ENCODE measurements around the gene RNF8. TPM values are rescaled to one million over a fixed set of nuclear protein-coding genes. Genes with fewer than 3 reads are reported as not detected.
"Not testable (repeated sequence)": the region's sequence is repeated elsewhere in the genome, so short reads cannot be mapped to it uniquely, and the experiment has no call there.

The RNF8 gene
- total and polyA plus RNA-seq, 2 donors, result 12.5 to 16.9 TPM

DNA sequence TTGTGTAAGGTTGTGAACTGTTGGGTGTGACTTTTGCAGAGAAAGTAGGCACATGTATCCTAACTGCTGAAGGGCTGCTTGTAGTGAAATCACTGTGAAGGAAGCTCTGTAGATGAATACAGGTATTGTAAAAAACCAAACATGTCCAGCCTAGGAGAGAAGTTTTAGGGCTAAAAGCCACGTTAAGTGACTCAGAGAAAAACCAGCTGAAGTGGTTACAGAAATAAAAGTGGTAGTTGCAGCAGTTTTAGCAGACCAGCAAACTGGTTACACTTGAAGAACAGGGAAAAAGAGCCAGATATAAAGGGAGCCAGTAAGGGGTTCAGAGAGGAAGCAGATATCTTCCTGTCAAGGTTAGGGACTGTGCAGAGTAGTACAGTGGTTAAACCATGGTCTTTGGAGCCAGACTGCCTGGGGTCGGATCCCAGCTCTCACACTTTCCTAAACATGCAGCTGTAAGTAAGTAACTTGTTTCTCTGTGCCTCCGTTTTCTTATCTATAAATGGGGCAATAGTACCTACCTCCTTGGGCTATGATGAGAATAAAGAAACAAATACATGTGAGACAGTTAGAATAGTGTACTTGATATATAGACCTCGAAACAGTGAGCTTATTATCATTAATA is 33.8 kb upstream of the RNF8 start:
- no peaks in the 10 kb centered on the region for H3K27me3 ChIP-seq (ENCODE audit: control insufficient read depth in 2 of 2, insufficient read depth in 1 of 2, low read length in 1 of 2)
- 76% methylated on average over 4 of the region's 4 CpGs for WGBS
- H3K27ac ChIP-seq (ENCODE audit: low read depth in 1 of 2, low read length in 1 of 2), result no peak overlapping the region
- no peak for DNase-seq (ENCODE audit: low read depth in 6 of 9, low spot score in 9 of 9)
- no peak overlapping the region for H3K4me3 ChIP-seq (ENCODE audit: low read length in 2 of 2)
- H3K36me3 ChIP-seq (ENCODE audit: control insufficient read depth in 2 of 2, insufficient read depth in 2 of 2, low read length in 1 of 2), result peaks cover 58 to 89% of the 10 kb centered on the region in 2 donors
- H3K9me3 ChIP-seq (ENCODE audit: control insufficient read depth in 2 of 2, insufficient read depth in 1 of 2, low read length in 1 of 2), result no peaks in the 10 kb centered on the region
- H3K4me1 ChIP-seq (ENCODE audit: control insufficient read depth in 2 of 2, insufficient read depth in 2 of 2, low read length in 2 of 2), result no peaks in the 10 kb centered on the region

DNA sequence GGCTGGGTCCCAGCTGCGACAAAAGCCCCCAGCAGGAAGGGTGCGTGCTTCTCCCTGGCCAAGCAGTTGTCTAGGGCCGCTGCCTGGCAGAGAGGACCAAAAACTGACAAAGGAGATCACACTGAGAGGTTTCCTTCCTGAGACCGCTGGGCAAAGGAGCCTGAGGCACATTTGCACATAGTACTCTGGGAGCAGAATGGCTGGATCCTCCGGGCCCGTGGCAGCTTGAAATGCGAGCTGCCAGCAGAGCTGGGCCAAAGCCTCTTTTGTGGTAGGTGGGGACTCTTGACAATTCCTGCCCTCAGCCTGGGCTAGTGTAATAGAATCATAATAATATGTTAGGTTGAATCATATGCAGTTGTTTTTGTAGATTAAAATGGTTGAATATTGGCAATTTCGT is 33.1 kb upstream of the RNF8 start:
- no peak for DNase-seq (ENCODE audit: low read depth in 6 of 9, low spot score in 9 of 9)
- Histone ChIP-seq H3K27me3 (ENCODE audit: control insufficient read depth in 2 of 2, insufficient read depth in 1 of 2, low read length in 1 of 2) (no peaks in the 10 kb centered on the region), H3K36me3 (ENCODE audit: control insufficient read depth in 2 of 2, insufficient read depth in 2 of 2, low read length in 1 of 2) (peaks cover 52 to 82% of the 10 kb centered on the region in 2 donors), H3K9me3 (ENCODE audit: control insufficient read depth in 2 of 2, insufficient read depth in 1 of 2, low read length in 1 of 2) (no peaks in the 10 kb centered on the region), H3K27ac (ENCODE audit: low read depth in 1 of 2, low read length in 1 of 2) (no peak overlapping the region), H3K4me3 (ENCODE audit: low read length in 2 of 2) (no peak overlapping the region), H3K4me1 (ENCODE audit: control insufficient read depth in 2 of 2, insufficient read depth in 2 of 2, low read length in 2 of 2) (no peaks in the 10 kb centered on the region)
- 93% methylated on average over 8 of the region's 8 CpGs for WGBS

DNA sequence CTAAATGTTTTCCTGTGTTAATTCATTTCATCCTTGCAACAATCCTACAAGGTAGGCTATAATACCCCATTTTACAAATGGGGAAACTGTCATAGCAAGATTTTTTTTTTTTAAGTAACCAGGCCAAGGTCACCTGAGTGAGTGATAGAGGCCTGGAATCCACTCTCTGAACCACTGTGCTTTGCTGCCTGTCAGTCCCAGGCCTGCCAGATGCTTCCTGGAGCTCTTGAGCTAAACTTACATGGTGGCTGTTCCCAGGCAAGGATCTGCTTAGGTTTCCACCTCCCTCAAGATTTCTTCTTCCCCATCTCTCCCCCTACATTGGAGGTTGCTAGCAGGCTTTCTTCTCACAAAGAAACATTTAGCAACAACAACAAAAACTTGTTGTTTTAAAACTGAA is 32.7 kb upstream of the RNF8 start:
- Histone ChIP-seq H3K4me3 (ENCODE audit: low read length in 2 of 2) (no peak overlapping the region), H3K27ac (ENCODE audit: low read depth in 1 of 2, low read length in 1 of 2) (no peak overlapping the region), H3K36me3 (ENCODE audit: control insufficient read depth in 2 of 2, insufficient read depth in 2 of 2, low read length in 1 of 2) (peaks cover 47 to 77% of the 10 kb centered on the region in 2 donors), H3K9me3 (ENCODE audit: control insufficient read depth in 2 of 2, insufficient read depth in 1 of 2, low read length in 1 of 2) (no peaks in the 10 kb centered on the region), H3K4me1 (ENCODE audit: control insufficient read depth in 2 of 2, insufficient read depth in 2 of 2, low read length in 2 of 2) (no peaks in the 10 kb centered on the region), H3K27me3 (ENCODE audit: control insufficient read depth in 2 of 2, insufficient read depth in 1 of 2, low read length in 1 of 2) (no peaks in the 10 kb centered on the region)
- DNase-seq (ENCODE audit: low read depth in 6 of 9, low spot score in 9 of 9), result no peak

DNA sequence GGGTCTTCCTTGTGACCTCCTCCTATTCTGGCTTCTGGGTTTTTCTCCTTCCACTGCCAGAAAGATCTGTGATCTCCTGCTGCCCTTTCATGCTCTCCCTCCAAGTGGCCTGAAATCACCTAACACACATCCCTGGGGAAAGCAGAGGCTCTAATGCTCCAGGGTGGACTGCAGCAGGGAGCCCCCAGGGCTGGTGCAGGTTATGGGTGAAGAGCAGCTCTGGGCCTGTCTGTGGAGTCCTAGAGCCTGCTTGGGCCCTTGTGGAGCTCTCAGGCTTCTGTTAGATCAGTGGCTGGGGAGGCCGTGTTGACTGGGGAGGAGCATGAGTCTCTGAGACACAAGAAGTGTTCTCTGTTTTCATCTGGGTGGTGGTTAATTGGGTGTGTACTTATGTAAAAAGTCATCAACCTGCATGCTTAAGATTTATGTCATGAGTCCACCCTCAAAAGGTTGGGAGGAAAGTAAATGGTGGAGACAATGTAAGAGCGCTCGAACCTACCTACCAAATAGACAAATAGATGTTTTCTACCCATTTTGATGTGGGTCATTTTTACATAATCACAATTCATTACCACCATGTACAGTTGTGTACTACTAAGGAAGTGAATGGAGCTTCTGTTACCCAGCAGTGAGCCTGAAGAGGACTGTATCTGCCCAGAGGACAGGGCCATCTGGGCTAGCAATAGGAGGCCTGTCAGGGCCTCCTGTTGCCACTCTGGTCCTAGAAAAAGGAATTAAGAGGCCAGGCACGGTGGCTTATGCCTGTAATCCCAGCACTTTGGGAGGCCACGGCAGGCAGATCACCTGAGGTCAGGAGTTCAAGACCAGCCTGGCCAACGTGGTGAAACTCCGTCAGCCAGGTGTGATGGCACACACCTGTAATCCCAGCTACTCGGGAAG is 32.0 kb upstream of the RNF8 start:
- H3K27me3 ChIP-seq (ENCODE audit: control insufficient read depth in 2 of 2, insufficient read depth in 1 of 2, low read length in 1 of 2), result no peaks in the 10 kb centered on the region
- H3K4me3 ChIP-seq (ENCODE audit: low read length in 2 of 2), result no peak overlapping the region
- 97% methylated on average over 8 of the region's 8 CpGs for WGBS
- peaks cover 40 to 71% of the 10 kb centered on the region in 2 donors for H3K36me3 ChIP-seq (ENCODE audit: control insufficient read depth in 2 of 2, insufficient read depth in 2 of 2, low read length in 1 of 2)
- no peaks in the 10 kb centered on the region for H3K4me1 ChIP-seq (ENCODE audit: control insufficient read depth in 2 of 2, insufficient read depth in 2 of 2, low read length in 2 of 2)
- no peak overlapping the region for H3K27ac ChIP-seq (ENCODE audit: low read depth in 1 of 2, low read length in 1 of 2)
- DNase-seq (ENCODE audit: low read depth in 6 of 9, low spot score in 9 of 9), result no peak
- H3K9me3 ChIP-seq (ENCODE audit: control insufficient read depth in 2 of 2, insufficient read depth in 1 of 2, low read length in 1 of 2), result no peaks in the 10 kb centered on the region

DNA sequence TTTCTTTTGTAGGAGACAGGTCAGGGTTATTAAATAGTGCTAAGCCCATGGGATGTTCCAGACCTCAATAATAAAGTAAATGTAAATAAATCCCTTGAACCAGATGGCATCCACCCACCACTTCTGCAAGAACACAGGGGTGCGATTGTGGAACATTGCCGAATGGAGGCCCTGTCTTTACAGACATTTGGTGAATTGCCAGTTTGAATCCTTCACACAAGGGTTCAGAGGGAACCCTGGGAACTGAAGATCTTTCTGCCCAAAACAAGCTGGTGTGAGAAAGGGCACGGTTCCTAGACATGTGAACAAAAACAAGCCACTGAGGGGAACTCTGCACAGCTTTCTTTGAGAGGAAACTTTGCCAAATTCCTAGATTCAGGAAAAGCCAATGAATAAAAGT is 30.2 kb upstream of the RNF8 start:
- Histone ChIP-seq H3K36me3 (ENCODE audit: control insufficient read depth in 2 of 2, insufficient read depth in 2 of 2, low read length in 1 of 2) (peaks cover 22 to 57% of the 10 kb centered on the region in 2 donors), H3K4me3 (ENCODE audit: low read length in 2 of 2) (no peak overlapping the region), H3K27ac (ENCODE audit: low read depth in 1 of 2, low read length in 1 of 2) (no peak overlapping the region), H3K27me3 (ENCODE audit: control insufficient read depth in 2 of 2, insufficient read depth in 1 of 2, low read length in 1 of 2) (no peaks in the 10 kb centered on the region), H3K9me3 (ENCODE audit: control insufficient read depth in 2 of 2, insufficient read depth in 1 of 2, low read length in 1 of 2) (no peaks in the 10 kb centered on the region), H3K4me1 (ENCODE audit: control insufficient read depth in 2 of 2, insufficient read depth in 2 of 2, low read length in 2 of 2) (no peaks in the 10 kb centered on the region)
- WGBS, result 63% methylated on average over 3 of the region's 3 CpGs
- no peak for DNase-seq (ENCODE audit: low read depth in 6 of 9, low spot score in 9 of 9)

DNA sequence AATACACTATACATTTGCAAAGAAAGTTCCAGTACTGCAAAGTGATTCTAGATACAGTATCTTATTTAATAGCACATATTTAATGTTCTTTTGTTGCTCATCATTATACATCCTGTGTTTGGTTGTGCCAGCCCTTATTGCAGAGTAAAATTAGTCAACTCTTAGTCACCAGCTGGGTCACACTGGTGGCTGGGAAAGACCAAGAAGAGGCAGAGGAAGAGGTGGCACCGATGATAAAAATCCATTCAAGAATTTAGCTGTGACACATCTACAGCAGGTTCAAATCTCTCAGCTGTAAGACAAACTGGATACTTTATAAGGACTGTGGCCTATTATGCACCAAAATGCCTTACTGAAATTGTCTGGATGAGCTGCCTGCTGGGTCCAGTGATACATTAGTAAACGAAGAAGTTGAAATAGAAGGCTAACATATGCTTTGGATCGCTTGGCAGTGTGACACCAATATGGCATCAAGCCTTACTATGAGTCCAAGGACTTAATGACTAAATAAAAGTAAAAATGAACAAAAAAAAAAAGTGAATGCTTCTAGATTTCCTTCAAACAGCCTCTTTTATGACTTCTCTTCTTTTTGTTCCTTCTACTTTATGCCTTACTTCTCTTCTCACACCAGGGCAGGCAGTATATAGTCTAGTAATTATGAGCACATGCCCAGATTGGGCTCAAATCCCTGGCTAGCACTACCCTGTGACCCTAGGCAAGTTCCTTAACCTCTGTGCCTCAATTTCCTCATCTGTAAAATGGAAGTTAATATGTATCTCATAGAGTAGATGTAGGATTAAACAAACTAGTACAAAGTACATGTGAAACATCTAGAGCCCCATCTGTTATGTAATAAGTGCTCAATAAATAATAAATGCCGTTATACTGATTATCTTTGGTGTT is 29.4 kb upstream of the RNF8 start:
- H3K9me3 ChIP-seq (ENCODE audit: control insufficient read depth in 2 of 2, insufficient read depth in 1 of 2, low read length in 1 of 2), result no peaks in the 10 kb centered on the region
- peaks cover 17 to 52% of the 10 kb centered on the region in 2 donors for H3K36me3 ChIP-seq (ENCODE audit: control insufficient read depth in 2 of 2, insufficient read depth in 2 of 2, low read length in 1 of 2)
- H3K27me3 ChIP-seq (ENCODE audit: control insufficient read depth in 2 of 2, insufficient read depth in 1 of 2, low read length in 1 of 2), result no peaks in the 10 kb centered on the region
- WGBS, result 72% methylated on average over 4 of the region's 4 CpGs
- H3K27ac ChIP-seq (ENCODE audit: low read depth in 1 of 2, low read length in 1 of 2), result no peak overlapping the region
- no peaks in the 10 kb centered on the region for H3K4me1 ChIP-seq (ENCODE audit: control insufficient read depth in 2 of 2, insufficient read depth in 2 of 2, low read length in 2 of 2)
- no peak overlapping the region for H3K4me3 ChIP-seq (ENCODE audit: low read length in 2 of 2)
- DNase-seq (ENCODE audit: low read depth in 6 of 9, low spot score in 9 of 9), result no peak

DNA sequence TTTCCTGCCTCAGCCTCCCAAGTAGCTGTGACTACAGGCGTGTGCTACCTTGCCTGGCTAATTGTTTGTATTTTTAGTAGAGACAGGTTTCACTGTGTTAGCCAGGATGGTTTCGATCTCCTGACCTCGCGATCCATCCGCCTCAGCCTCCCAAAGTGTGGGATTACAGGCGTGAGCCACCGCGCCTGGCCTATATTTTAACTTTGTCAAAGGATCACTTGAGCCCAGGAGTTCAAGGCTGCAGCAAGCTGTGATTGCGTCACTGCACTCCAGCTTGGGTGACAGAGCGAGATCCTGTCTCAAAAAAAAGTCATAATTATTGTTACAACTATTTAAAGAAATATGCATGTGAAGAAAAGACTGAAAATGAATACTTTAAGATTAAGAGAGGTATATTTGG is 23.4 kb upstream of the RNF8 start:
- not testable (repeated sequence) for H3K4me1 ChIP-seq (ENCODE audit: control insufficient read depth in 2 of 2, insufficient read depth in 2 of 2, low read length in 2 of 2); H3K27ac ChIP-seq (ENCODE audit: low read depth in 1 of 2, low read length in 1 of 2); H3K9me3 ChIP-seq (ENCODE audit: control insufficient read depth in 2 of 2, insufficient read depth in 1 of 2, low read length in 1 of 2); H3K27me3 ChIP-seq (ENCODE audit: control insufficient read depth in 2 of 2, insufficient read depth in 1 of 2, low read length in 1 of 2); DNase-seq (ENCODE audit: low read depth in 6 of 9, low spot score in 9 of 9); H3K4me3 ChIP-seq (ENCODE audit: low read length in 2 of 2)
- peaks cover 27 to 39% of the 10 kb centered on the region in 2 donors for H3K36me3 ChIP-seq (ENCODE audit: control insufficient read depth in 2 of 2, insufficient read depth in 2 of 2, low read length in 1 of 2)
- 91% methylated on average over 10 of the region's 10 CpGs for WGBS

DNA sequence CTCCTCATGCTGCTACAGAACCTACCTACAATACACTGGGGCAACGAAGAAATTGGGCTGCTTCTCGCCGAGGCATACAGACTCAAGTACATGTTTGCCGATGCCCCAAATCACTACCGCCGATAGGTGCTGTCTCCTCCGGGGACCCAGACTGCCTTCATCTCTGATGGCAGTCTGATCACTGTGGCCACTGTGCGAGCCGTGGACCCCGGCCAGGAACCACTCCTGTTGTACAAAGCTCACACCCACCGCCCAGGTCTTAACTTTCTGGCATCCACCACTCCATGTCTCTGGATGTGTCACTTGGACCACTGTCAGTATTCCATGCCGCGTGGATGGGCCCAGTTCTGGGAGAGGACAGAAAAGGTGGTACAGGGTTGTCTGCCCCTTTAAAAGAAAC is 22.7 kb upstream of the RNF8 start:
- H3K36me3 ChIP-seq (ENCODE audit: control insufficient read depth in 2 of 2, insufficient read depth in 2 of 2, low read length in 1 of 2), result peaks cover 27 to 39% of the 10 kb centered on the region in 2 donors
- no peak for DNase-seq (ENCODE audit: low read depth in 6 of 9, low spot score in 9 of 9)
- over 99% methylated on average over 13 of the region's 13 CpGs for WGBS

DNA sequence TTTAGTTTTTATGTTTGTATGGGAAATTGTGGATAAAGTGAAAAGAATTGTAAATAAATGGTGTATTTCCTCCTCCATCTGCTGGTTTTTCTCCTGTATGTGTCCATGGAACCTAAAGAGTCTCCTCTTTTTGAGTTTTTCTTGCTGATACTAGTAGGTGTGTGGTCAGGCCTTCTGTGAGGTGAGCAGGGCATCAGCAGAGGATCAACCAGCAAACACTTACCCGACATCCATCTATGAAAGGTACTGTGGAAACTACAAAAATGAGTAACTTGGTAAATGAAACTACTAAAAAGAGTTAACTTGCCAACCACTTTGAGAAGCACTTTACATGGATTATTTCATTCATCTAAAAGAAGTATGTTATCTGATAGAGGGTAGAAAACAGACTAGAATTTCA is 20.9 kb upstream of the RNF8 start:
- H3K4me1 ChIP-seq (ENCODE audit: control insufficient read depth in 2 of 2, insufficient read depth in 2 of 2, low read length in 2 of 2), result no peaks in the 10 kb centered on the region
- DNase-seq (ENCODE audit: low read depth in 6 of 9, low spot score in 9 of 9), result no peak
- no peak overlapping the region for H3K4me3 ChIP-seq (ENCODE audit: low read length in 2 of 2)
- WGBS, result 99% methylated on average over 1 of the region's 1 CpG
- H3K36me3 ChIP-seq (ENCODE audit: control insufficient read depth in 2 of 2, insufficient read depth in 2 of 2, low read length in 1 of 2), result peaks cover 27 to 36% of the 10 kb centered on the region in 2 donors
- H3K27ac ChIP-seq (ENCODE audit: low read depth in 1 of 2, low read length in 1 of 2), result no peak overlapping the region
- no peaks in the 10 kb centered on the region for H3K27me3 ChIP-seq (ENCODE audit: control insufficient read depth in 2 of 2, insufficient read depth in 1 of 2, low read length in 1 of 2)
- H3K9me3 ChIP-seq (ENCODE audit: control insufficient read depth in 2 of 2, insufficient read depth in 1 of 2, low read length in 1 of 2), result no peaks in the 10 kb centered on the region

More for the DNA sequence above, 22.7 kb upstream of the RNF8 start:
- H3K9me3 ChIP-seq (ENCODE audit: control insufficient read depth in 2 of 2, insufficient read depth in 1 of 2, low read length in 1 of 2), result no peaks in the 10 kb centered on the region
- no peak overlapping the region for H3K27ac ChIP-seq (ENCODE audit: low read depth in 1 of 2, low read length in 1 of 2)
- no peaks in the 10 kb centered on the region for H3K4me1 ChIP-seq (ENCODE audit: control insufficient read depth in 2 of 2, insufficient read depth in 2 of 2, low read length in 2 of 2)
- no peaks in the 10 kb centered on the region for H3K27me3 ChIP-seq (ENCODE audit: control insufficient read depth in 2 of 2, insufficient read depth in 1 of 2, low read length in 1 of 2)
- H3K4me3 ChIP-seq (ENCODE audit: low read length in 2 of 2), result no peak overlapping the region

Data from thymus (tissue), 11 donors.